ENCODE data around the gene ESYT2. TPM values are rescaled to one million over a fixed set of nuclear protein-coding genes. Genes with fewer than 3 reads are reported as not detected.

ESYT2 gene
- total RNA-seq, 4 donors from 2014 or later = 91.6 to 159 (median 100) TPM

- Histone ChIP-seq H3K36me3 (no peaks in the 10 kb centered on the region), H3K9me3 (no peaks in the 10 kb centered on the region)
- intact Hi-C loops (cut with DNase I; ENCODE audit: low total_unique reads) = no loop called here
Measured at GRCh38 chr7:158734861-158735260, 94.4 kb downstream of the ESYT2 start.

GRCh38 chr7:158733775-158734494 lies 95.4 kb downstream of the ESYT2 start:
- no peaks in the 10 kb centered on the region for H3K36me3 ChIP-seq
- no peaks in the 10 kb centered on the region for H3K4me1 ChIP-seq
- H3K27me3 ChIP-seq = no peaks in the 10 kb centered on the region
- intact Hi-C loops (cut with DNase I; ENCODE audit: low total_unique reads) = no loop called here
- H3K4me3 ChIP-seq = no peak overlapping the region
- H3K27ac ChIP-seq = no peak overlapping the region
- no peak for DNase-seq
- TF ChIP-seq CTCF (IDR thresholded peaks at IDR 0.05) = no peak
- no peaks in the 10 kb centered on the region for H3K9me3 ChIP-seq

More at GRCh38 chr7:158734861-158735260, 94.4 kb downstream of the ESYT2 start:
- Histone ChIP-seq H3K4me1 (no peaks in the 10 kb centered on the region), H3K27me3 (no peaks in the 10 kb centered on the region), H3K4me3 (no peak overlapping the region), H3K27ac (no peak overlapping the region)
- DNase-seq = no peak
- no peak for TF ChIP-seq CTCF (IDR thresholded peaks at IDR 0.05)
- TF ChIP-seq POLR2A (IDR thresholded peaks at IDR 0.05) = no peak

GRCh38 chr7:158733220-158733519 lies 96.1 kb downstream of the ESYT2 start:
- no peaks in the 10 kb centered on the region for H3K9me3 ChIP-seq
- no peak overlapping the region for H3K4me3 ChIP-seq
- H3K27me3 ChIP-seq = no peaks in the 10 kb centered on the region
- intact Hi-C loops (cut with DNase I; ENCODE audit: low total_unique reads) = no loop called here
- no peaks in the 10 kb centered on the region for H3K36me3 ChIP-seq
- H3K4me1 ChIP-seq = no peaks in the 10 kb centered on the region
- no peak for TF ChIP-seq POLR2A (IDR thresholded peaks at IDR 0.05)
- no peak for TF ChIP-seq CTCF (IDR thresholded peaks at IDR 0.05)
- DNase-seq = no peak
- no peak overlapping the region for H3K27ac ChIP-seq

GRCh38 chr7:158732494-158733219 lies 96.7 kb downstream of the ESYT2 start:
- Histone ChIP-seq H3K9me3 (no peaks in the 10 kb centered on the region), H3K36me3 (no peaks in the 10 kb centered on the region), H3K27ac (no peak overlapping the region), H3K4me3 (no peak overlapping the region), H3K4me1 (no peaks in the 10 kb centered on the region), H3K27me3 (no peaks in the 10 kb centered on the region)
- intact Hi-C loops (cut with DNase I; ENCODE audit: low total_unique reads) = no loop called here
- no peak for TF ChIP-seq POLR2A (IDR thresholded peaks at IDR 0.05)
- TF ChIP-seq CTCF (IDR thresholded peaks at IDR 0.05) = no peak
- DNase-seq = no peak

GRCh38 chr7:158731761-158732160 lies 97.5 kb downstream of the ESYT2 start:
- no peaks in the 10 kb centered on the region for H3K36me3 ChIP-seq
- H3K9me3 ChIP-seq = no peaks in the 10 kb centered on the region
- no peak overlapping the region for H3K27ac ChIP-seq
- intact Hi-C loops (cut with DNase I; ENCODE audit: low total_unique reads) = no loop called here
- TF ChIP-seq CTCF (IDR thresholded peaks at IDR 0.05) (no peak), POLR2A (IDR thresholded peaks at IDR 0.05) (no peak)
- no peak for DNase-seq
- H3K4me1 ChIP-seq = no peaks in the 10 kb centered on the region
- no peak overlapping the region for H3K4me3 ChIP-seq
- H3K27me3 ChIP-seq = no peaks in the 10 kb centered on the region

All from uterus (tissue), 4 donors.